PC-9 (cell line): ENCODE measurements around the gene MBNL3. TPM values are rescaled to one million over a fixed set of nuclear protein-coding genes. Genes with fewer than 3 reads are reported as not detected.
A peak's percentile ranks its signal among the peaks of the same experiment; 100 is the strongest.

Experiments
- BruUV-seq: library from RNA; stranded (reverse); fragments of 400-500 nt; replicated peaks from 2 replicates; lab custom pipeline; 2021; lab: Mats Ljungman, UMichigan
- CTCF ChIA-PET: fragments of 300-600 bp; sonication (Branson Sonifier 250); formaldehyde crosslinking; loops from one replicate; lab custom pipeline; 2022; ENCODE audit warnings: antibody characterized with exemption; lab: Charles Lee
- POLR2A ChIA-PET: fragments of 300-600 bp; sonication (Branson Sonifier 250); formaldehyde crosslinking; loops from one replicate; lab custom pipeline; 2022; ENCODE audit warnings: antibody characterized with exemption; ENCODE audit not compliant: unreplicated experiment; lab: Charles Lee
- DNase-seq, 2 experiments: peaks; one replicate each; pipeline versions ENCODE4 v3.0.0 to v3.0.0-alpha.2; 2015 to 2022; ENCODE audit warnings: mixed read lengths in 1 of 2
- H2AFZ ChIP-seq: fragments of 200-600 bp; sonication (generic); 2 replicates; pipeline ENCODE4 v1.8.1; 2017; ENCODE audit warnings: antibody characterized with exemption
- H3F3A ChIP-seq: fragments of 200-600 bp; sonication (generic); 2 replicates; pipeline ENCODE4 v1.8.1; 2017; ENCODE audit warnings: antibody characterized with exemption, mild to moderate bottlenecking, low read depth; ENCODE audit not compliant: insufficient read depth
- H3K27ac ChIP-seq: fragments of 200-600 bp; sonication (generic); 2 replicates; pipeline ENCODE4 v1.6.1; 2016; ENCODE audit warnings: mixed run types
- H3K27me3 ChIP-seq: fragments of 200-600 bp; sonication (generic); 2 replicates; pipeline ENCODE4 v1.6.1; 2016; ENCODE audit warnings: low read depth, mixed run types; ENCODE audit not compliant: insufficient read depth
- H3K36me3 ChIP-seq: fragments of 200-600 bp; sonication (generic); 2 replicates; pipeline ENCODE4 v1.6.1; 2016; ENCODE audit warnings: low read depth, mixed run types
- H3K4me1 ChIP-seq: fragments of 200-600 bp; sonication (generic); replicated peaks from 2 replicates; pipeline ENCODE4 v1.6.1; 2016; ENCODE audit warnings: mixed run types; ENCODE audit not compliant: insufficient read depth
- H3K4me2 ChIP-seq: fragments of 200-600 bp; sonication (generic); 2 replicates; pipeline ENCODE4 v1.6.1; 2017; ENCODE audit warnings: mixed run types
- H3K4me3 ChIP-seq: fragments of 200-600 bp; sonication (generic); 2 replicates; pipeline ENCODE4 v1.6.1; 2016; ENCODE audit warnings: mixed run types
- H3K79me2 ChIP-seq: fragments of 200-600 bp; sonication (generic); 2 replicates; pipeline ENCODE4 v1.6.1; 2017; ENCODE audit warnings: low read depth, mixed run types
- H3K9me2 ChIP-seq: fragments of 200-600 bp; sonication (generic); 2 replicates; pipeline ENCODE4 v1.8.1; 2017; ENCODE audit warnings: mild to moderate bottlenecking; ENCODE audit not compliant: insufficient read depth
- H3K9me3 ChIP-seq: fragments of 200-600 bp; sonication (generic); 2 replicates; pipeline ENCODE4 v1.8.1; 2016; ENCODE audit warnings: low read depth; ENCODE audit not compliant: insufficient read depth
- H4K20me1 ChIP-seq: fragments of 200-600 bp; sonication (generic); 2 replicates; pipeline ENCODE4 v1.8.1; 2017; ENCODE audit not compliant: insufficient read depth
- EZH2 ChIP-seq: fragments of 200-600 bp; sonication (generic); IDR thresholded peaks from 2 replicates; pipeline ENCODE4 v1.8.0; 2017; ENCODE audit warnings: antibody characterized with exemption, low read depth
- intact Hi-C: fragments of 100-400 bp; cut with micrococcal nuclease; formaldehyde crosslinking; loops from one replicate; pipeline ENCODE4 v1.10.0; 2022; ENCODE audit not compliant: unreplicated experiment
- total RNA-seq: library from RNA; stranded (reverse); gene quantifications from 2 replicates; pipeline ENCODE4 v1.2.3, GENCODE V29; 2021
- TF ChIP-seq, protein P1 (sequence below): fragments of 200-600 bp; sonication (generic); conservative IDR thresholded peaks from 2 replicates; pipeline ENCODE4 v1.6.1; 2017; ENCODE audit warnings: mixed run types, antibody characterized with exemption, mild to moderate bottlenecking, moderate library complexity

Gene MBNL3
- total RNA-seq, 1 experiment from 2014 or later = 36.1 TPM

DNA sequence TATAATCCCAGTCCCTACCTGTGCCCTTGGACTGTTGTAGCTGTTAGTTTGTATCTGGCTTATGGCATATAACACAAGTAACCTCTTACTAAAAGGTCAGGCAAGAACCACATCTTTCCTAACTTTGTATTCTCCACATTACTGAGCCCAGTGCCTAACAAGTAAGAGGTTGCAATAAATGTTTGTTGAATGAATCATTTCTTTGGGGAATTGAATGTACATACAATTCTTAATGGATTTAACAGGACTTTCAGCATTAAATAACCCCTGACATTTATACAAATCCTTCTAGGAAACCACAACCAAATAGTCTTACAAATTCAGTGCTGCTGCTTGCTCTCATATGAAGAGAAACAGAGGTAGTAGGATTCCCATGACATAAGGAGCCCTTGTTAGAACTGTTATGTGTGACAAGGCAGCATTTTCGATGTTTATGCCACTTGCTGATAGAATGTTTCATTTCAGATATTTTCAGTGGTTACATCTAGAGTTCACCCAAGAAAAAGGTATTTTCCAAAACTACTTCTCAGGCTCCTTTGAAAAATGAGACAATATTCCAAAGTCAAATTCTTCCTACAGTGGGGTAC, 62.0 kb downstream of the MBNL3 start:
- no peaks in the 10 kb centered on the region for H3K36me3 ChIP-seq
- no peaks in the 10 kb centered on the region; the same call in 1 of the 2 replicates for H3K9me3 ChIP-seq
- H3K27ac ChIP-seq = no peak overlapping the region
- 0 out of 2 replicates have a peak overlapping the region, but pooled peaks have one; percentile 13 for H3K4me2 ChIP-seq
- POLR2A ChIA-PET = no interaction called here
- H3K27me3 ChIP-seq = no peaks in the 10 kb centered on the region
- TF ChIP-seq, protein P1, sequence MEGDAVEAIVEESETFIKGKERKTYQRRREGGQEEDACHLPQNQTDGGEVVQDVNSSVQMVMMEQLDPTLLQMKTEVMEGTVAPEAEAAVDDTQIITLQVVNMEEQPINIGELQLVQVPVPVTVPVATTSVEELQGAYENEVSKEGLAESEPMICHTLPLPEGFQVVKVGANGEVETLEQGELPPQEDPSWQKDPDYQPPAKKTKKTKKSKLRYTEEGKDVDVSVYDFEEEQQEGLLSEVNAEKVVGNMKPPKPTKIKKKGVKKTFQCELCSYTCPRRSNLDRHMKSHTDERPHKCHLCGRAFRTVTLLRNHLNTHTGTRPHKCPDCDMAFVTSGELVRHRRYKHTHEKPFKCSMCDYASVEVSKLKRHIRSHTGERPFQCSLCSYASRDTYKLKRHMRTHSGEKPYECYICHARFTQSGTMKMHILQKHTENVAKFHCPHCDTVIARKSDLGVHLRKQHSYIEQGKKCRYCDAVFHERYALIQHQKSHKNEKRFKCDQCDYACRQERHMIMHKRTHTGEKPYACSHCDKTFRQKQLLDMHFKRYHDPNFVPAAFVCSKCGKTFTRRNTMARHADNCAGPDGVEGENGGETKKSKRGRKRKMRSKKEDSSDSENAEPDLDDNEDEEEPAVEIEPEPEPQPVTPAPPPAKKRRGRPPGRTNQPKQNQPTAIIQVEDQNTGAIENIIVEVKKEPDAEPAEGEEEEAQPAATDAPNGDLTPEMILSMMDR = no peak
- TF ChIP-seq EZH2 = no peak
- no peak overlapping the region for H3K4me3 ChIP-seq
- DNase-seq = peak in 1 of 2 experiments; percentile 82
- no peaks in the 10 kb centered on the region for H4K20me1 ChIP-seq
- H3F3A ChIP-seq = peaks cover 7% of the 10 kb centered on the region
- no TSS peak for BruUV-seq
- CTCF ChIA-PET = no interaction called here
- H3K4me1 ChIP-seq = peaks cover 11% of the 10 kb centered on the region
- H3K79me2 ChIP-seq = no peaks in the 10 kb centered on the region
- intact Hi-C loops = no loop called here
- no peaks in the 10 kb centered on the region for H3K9me2 ChIP-seq
- H2AFZ ChIP-seq = no peak overlapping the region

DNA sequence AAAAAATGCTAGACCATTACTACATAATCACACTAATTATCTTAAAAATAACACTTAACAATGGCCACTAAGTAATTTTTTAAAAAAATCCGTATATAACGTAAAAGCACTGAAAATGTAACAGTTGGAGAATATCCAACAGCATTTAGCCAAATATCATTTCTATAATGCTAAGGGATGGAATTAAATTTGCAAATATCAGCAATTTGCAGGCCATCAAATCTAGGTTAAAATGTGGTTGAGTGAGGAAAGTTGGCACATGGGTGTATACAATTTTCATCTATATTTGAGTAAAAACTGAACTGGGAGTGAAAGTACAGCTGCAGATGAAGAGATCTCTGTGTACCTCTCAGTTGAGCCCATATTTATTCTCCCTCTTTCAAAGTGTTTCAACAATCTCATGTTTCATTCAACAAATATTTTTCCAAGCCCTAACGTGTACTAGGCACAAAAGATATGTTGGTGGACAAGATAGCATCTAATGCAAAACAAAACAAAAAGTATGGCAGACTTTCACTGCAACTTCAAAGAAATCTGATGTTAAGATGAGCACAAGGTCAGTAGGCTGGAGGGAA, 63.0 kb downstream of the MBNL3 start:
- H3K27me3 ChIP-seq = no peaks in the 10 kb centered on the region
- no peaks in the 10 kb centered on the region for H4K20me1 ChIP-seq
- no peaks in the 10 kb centered on the region; the same call in 1 of the 2 replicates for H3K9me3 ChIP-seq
- H3K4me3 ChIP-seq = no peak overlapping the region
- no peaks in the 10 kb centered on the region for H3K9me2 ChIP-seq
- intact Hi-C loops = no loop called here
- no peak overlapping the region for H3K27ac ChIP-seq
- H3K4me2 ChIP-seq = no peak overlapping the region
- DNase-seq = no peak
- POLR2A ChIA-PET = no interaction called here
- H3K79me2 ChIP-seq = no peaks in the 10 kb centered on the region
- H3K36me3 ChIP-seq = no peaks in the 10 kb centered on the region
- H2AFZ ChIP-seq = no peak overlapping the region
- H3K4me1 ChIP-seq = peaks cover 11% of the 10 kb centered on the region
- H3F3A ChIP-seq = peaks cover 7% of the 10 kb centered on the region
- no TSS peak for BruUV-seq
- CTCF ChIA-PET = no interaction called here
- TF ChIP-seq, protein P1 = no peak
- no peak for TF ChIP-seq EZH2

DNA sequence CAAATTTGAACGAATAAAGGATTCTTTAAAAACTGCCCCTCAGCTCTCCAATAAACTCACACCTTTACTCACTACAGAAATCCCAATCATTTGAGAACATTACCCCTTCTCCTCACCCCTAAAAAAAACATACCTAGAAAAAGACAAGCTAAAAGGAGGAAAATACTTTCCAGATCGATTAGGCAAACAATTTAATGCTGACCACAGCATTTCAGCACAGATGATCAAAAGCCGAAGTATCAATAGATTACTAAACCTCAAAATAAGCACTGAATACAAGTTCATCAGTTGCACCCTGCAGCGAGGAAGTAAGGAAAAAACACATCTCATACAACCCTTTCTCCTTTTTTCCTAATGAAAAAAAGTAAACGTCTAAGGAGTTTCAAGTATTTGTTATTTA, 65.5 kb downstream of the MBNL3 start:
- no peaks in the 10 kb centered on the region for H4K20me1 ChIP-seq
- no peak overlapping the region for H3K4me3 ChIP-seq
- H3K27me3 ChIP-seq = no peaks in the 10 kb centered on the region
- H3F3A ChIP-seq = peaks cover 7% of the 10 kb centered on the region
- H3K36me3 ChIP-seq = no peaks in the 10 kb centered on the region
- TF ChIP-seq, protein P1 = no peak
- TF ChIP-seq EZH2 = no peak
- no peak overlapping the region for H2AFZ ChIP-seq
- ChIA-PET CTCF (no interaction called here), POLR2A (no interaction called here)
- DNase-seq = no peak
- BruUV-seq = no TSS peak
- H3K4me1 ChIP-seq = peaks cover 11% of the 10 kb centered on the region
- H3K79me2 ChIP-seq = no peaks in the 10 kb centered on the region
- H3K27ac ChIP-seq = no peak overlapping the region
- intact Hi-C loops = no loop called here
- H3K4me2 ChIP-seq = no peak overlapping the region
- H3K9me3 ChIP-seq = no peaks in the 10 kb centered on the region
- no peaks in the 10 kb centered on the region for H3K9me2 ChIP-seq
